ENCODE data around the gene TACC3. TPM values are rescaled to one million over a fixed set of nuclear protein-coding genes. Genes with fewer than 3 reads are reported as not detected.

The TACC3 gene
- total RNA-seq, 1 donor from 2014 or later, result 13.9 TPM

DNA sequence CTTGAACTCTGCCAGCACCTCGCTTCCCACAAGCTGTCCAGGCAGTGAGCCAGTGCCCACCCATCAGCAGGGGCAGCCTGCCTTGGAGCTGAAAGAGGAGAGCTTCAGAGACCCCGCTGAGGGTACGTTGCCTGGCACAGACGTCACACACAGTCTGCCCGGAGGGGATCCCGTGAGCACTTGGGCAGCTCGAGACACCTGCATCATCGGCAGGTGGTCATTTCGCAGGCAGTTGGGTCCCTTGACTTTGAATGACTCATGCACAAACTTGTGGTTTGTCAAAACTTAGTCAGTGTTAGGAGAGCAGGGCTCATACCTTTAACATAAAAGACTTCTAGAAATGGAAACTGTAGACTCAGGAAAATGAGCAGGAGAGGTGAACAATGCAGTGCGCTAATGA lies 9.9 kb downstream of the TACC3 start:
- Histone ChIP-seq H3K36me3 (ENCODE audit: control insufficient read depth, insufficient read depth, low read length) (peaks cover 5% of the 10 kb centered on the region), H3K4me3 (ENCODE audit: low read depth, low read length) (no peak overlapping the region), H3K27me3 (ENCODE audit: control insufficient read depth, insufficient read depth, low read length) (no peaks in the 10 kb centered on the region)
- TF ChIP-seq CTCF (IDR thresholded peaks at IDR 0.05; ENCODE audit: insufficient read depth, low read length, poor library complexity, severe bottlenecking), result no peak
- DNase-seq (ENCODE audit: low read depth), result peak; percentile 89

DNA sequence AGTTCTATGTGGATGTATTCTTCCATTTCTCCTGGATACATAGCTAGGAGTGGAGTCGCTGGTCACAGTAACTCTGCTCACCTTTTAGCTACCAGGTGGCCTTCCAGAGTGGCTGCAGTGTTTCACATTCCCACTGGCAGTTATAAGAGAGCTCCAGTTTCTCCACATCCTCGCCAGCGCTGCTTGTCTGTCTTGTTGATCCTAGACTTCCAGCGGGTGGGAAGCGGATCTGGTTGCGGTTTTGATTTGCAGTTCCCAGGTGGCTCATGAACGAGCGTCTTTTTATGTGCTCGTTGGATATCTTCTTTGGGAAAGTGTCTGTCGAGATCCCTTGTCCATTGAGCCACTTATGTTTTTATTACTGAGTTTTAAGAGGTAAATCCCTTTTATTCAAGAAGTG lies 11.6 kb downstream of the TACC3 start:
- TF ChIP-seq CTCF (IDR thresholded peaks at IDR 0.05; ENCODE audit: insufficient read depth, low read length, poor library complexity, severe bottlenecking), result no peak
- peaks cover 15% of the 10 kb centered on the region for H3K36me3 ChIP-seq (ENCODE audit: control insufficient read depth, insufficient read depth, low read length)
- no peaks in the 10 kb centered on the region for H3K27me3 ChIP-seq (ENCODE audit: control insufficient read depth, insufficient read depth, low read length)
- no peak overlapping the region for H3K4me3 ChIP-seq (ENCODE audit: low read depth, low read length)
- no peak for DNase-seq (ENCODE audit: low read depth)

DNA sequence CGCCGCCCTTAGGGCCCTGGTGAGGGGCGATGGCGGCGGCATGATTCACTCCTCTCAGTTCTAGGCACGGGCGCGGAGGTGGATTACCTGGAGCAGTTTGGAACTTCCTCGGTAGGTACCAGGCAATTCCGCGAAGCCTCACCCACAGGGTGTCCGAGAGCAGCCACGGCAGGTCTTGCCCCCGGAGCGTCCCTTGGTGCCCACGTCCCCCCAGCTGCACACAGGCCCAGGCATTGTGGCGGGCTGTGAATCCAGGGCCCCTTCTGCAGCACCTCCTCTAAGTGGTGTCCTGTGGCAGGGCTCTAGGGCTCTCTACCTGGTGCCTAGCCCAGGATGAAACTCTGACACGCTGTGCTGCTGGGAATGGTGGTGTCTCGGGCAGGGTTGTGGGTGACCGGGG lies 13.9 kb downstream of the TACC3 start:
- peaks cover 17% of the 10 kb centered on the region for H3K36me3 ChIP-seq (ENCODE audit: control insufficient read depth, insufficient read depth, low read length)
- DNase-seq (ENCODE audit: low read depth), result no peak
- no peak overlapping the region for H3K4me3 ChIP-seq (ENCODE audit: low read depth, low read length)
- H3K27me3 ChIP-seq (ENCODE audit: control insufficient read depth, insufficient read depth, low read length), result no peaks in the 10 kb centered on the region
- no peak for TF ChIP-seq CTCF (IDR thresholded peaks at IDR 0.05; ENCODE audit: insufficient read depth, low read length, poor library complexity, severe bottlenecking)

DNA sequence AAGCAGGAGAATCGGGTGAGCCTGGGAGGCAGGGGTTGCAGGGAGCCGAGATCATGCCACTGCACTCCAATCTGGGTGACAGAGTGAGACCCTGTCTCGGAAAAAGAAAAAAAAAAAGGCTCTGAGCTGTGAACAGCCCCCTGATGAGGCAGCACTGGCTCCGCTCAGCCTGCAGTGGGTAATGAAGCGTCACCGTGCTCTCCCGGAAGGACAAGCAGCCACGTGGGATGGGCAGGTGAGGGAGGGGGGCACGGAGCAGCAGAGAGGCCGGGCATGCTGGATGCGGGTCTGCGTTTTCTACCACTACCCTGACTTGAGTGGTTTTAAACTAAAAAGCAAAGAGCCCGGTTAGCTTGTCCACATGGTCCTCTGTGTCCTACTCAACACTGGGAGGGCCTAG lies 15.5 kb downstream of the TACC3 start:
- peaks cover 17% of the 10 kb centered on the region for H3K36me3 ChIP-seq (ENCODE audit: control insufficient read depth, insufficient read depth, low read length)
- no peak for TF ChIP-seq CTCF (IDR thresholded peaks at IDR 0.05; ENCODE audit: insufficient read depth, low read length, poor library complexity, severe bottlenecking)
- no peak for DNase-seq (ENCODE audit: low read depth)
- no peak overlapping the region for H3K4me3 ChIP-seq (ENCODE audit: low read depth, low read length)
- H3K27me3 ChIP-seq (ENCODE audit: control insufficient read depth, insufficient read depth, low read length), result no peaks in the 10 kb centered on the region

GRCh38 chr4:1737666-1738065 lies 16.3 kb downstream of the TACC3 start:
- no peak overlapping the region for H3K4me3 ChIP-seq (ENCODE audit: low read depth, low read length)
- TF ChIP-seq CTCF (IDR thresholded peaks at IDR 0.05; ENCODE audit: insufficient read depth, low read length, poor library complexity, severe bottlenecking), result no peak
- no peak for DNase-seq (ENCODE audit: low read depth)
- H3K27me3 ChIP-seq (ENCODE audit: control insufficient read depth, insufficient read depth, low read length), result no peaks in the 10 kb centered on the region
- peaks cover 17% of the 10 kb centered on the region for H3K36me3 ChIP-seq (ENCODE audit: control insufficient read depth, insufficient read depth, low read length)

DNA sequence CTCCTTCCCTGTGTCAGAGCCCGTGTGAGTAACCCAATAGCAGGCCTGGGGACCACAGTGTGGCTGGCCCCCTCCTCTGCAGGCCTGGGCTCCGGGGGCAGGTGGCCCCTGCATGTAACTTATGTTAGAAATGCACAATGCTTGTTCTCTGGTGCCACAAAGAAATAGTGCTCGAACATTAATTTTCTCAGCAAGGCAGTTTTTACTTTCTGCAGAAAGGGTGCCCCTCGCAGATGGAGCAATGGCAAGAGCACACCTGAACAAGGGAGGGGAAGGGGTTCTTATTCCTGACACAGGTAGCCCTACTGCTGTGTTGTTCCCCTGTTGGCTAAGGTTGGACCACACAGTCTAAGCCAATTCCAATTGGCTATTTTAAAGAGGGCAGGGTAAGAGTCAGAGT lies 17.1 kb downstream of the TACC3 start:
- H3K4me3 ChIP-seq (ENCODE audit: low read depth, low read length), result no peak overlapping the region
- no peak for DNase-seq (ENCODE audit: low read depth)
- peaks cover 17% of the 10 kb centered on the region for H3K36me3 ChIP-seq (ENCODE audit: control insufficient read depth, insufficient read depth, low read length)
- no peak for TF ChIP-seq CTCF (IDR thresholded peaks at IDR 0.05; ENCODE audit: insufficient read depth, low read length, poor library complexity, severe bottlenecking)
- H3K27me3 ChIP-seq (ENCODE audit: control insufficient read depth, insufficient read depth, low read length), result no peaks in the 10 kb centered on the region
